Measurements from ENCODE around the gene PSEN1. TPM values are rescaled to one million over a fixed set of nuclear protein-coding genes. Genes with fewer than 3 reads are reported as not detected.

Gene PSEN1
- total RNA-seq, 2 experiments from 2014 or later, result 33.9 to 37.3 TPM

DNA sequence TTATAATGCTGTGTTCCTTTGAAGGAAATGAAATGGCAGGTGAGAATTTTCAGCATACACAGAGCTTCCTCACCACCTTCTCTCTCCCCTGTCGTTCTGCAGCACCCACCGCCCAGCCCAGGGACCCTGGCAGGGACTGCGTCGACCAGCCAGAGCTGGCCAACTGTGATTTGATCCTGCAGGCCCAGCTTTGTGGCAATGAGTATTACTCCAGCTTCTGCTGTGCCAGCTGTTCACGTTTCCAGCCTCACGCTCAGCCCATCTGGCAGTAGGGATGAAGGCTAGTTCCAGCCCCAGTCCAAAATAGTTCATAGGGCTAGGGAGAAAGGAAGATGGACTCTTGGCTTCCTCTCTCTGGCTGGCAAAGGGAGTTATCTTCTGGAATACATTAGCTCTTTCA, 136.1 kb downstream of the PSEN1 start:
- ATAC-seq, result no peak
- H3K9me3 Mint-ChIP-seq (ENCODE audit: low read depth), result no peaks in the 10 kb centered on the region
- H3K36me3 Mint-ChIP-seq, result peaks cover 17% of the 10 kb centered on the region
- no peak overlapping the region for H3K27ac Mint-ChIP-seq
- CTCF ChIA-PET, result interaction anchor here (1.2 kb wide), 2 partner anchors 9 to 23 kb away, joined by 3 to 5 read pairs; no protein-coding TSS in a partner anchor
- peaks cover 3% of the 10 kb centered on the region for H3K4me1 Mint-ChIP-seq
- H3K4me3 Mint-ChIP-seq, result no peak overlapping the region
- peaks cover 13% of the 10 kb centered on the region for H3K27me3 Mint-ChIP-seq
- DNase-seq, result no peak

Other genes with a start within 250 kb of the PSEN1 start
- gene DPF3, start 242.4 kb upstream of the PSEN1 start, total RNA-seq, result 10 to 100 TPM; 10.2 to 12.2 TPM
- gene DCAF4, start 210.0 kb upstream of the PSEN1 start, total RNA-seq, result 10 to 100 TPM; 17.3 to 23.1 TPM
- gene ZFYVE1, start 109.4 kb upstream of the PSEN1 start, total RNA-seq, result 10 to 100 TPM; 13.9 to 14.7 TPM
- gene RBM25, start 78.0 kb upstream of the PSEN1 start, total RNA-seq, result 100 to 1,000 TPM; 107 to 117 TPM
- gene PAPLN, start 101.0 kb downstream of the PSEN1 start, total RNA-seq, result 1 to 10 TPM in 1 of 2 experiments, under 1 TPM in 1; 0.73 to 1.8 TPM

Measured in activated CD8-positive, alpha-beta memory T cell treated with anti-CD3 and anti-CD28 coated beads, Interleukin-2, amount 10 ng/mL, durations not matched to agents 7 days and 5 days (primary cell).